SIG-M5 treated with dmso at 0.1 percent for 504 hours (cell line): ENCODE measurements around the gene BRSK2.
"Not testable (repeated sequence)": the region's sequence is repeated elsewhere in the genome, so short reads cannot be mapped to it uniquely, and the experiment has no call there.

ENCODE experiments used
- DNase-seq: peaks from one replicate; lab custom pipeline; 2025; ENCODE audit not compliant: unreplicated experiment; lab: John Stamatoyannopoulos, UW

BRSK2 gene

GRCh38 chr11:1407668-1408067 is 17.9 kb downstream of the BRSK2 start:
- DNase-seq = no peak

GRCh38 chr11:1408346-1408745 is 18.6 kb downstream of the BRSK2 start:
- no peak for DNase-seq

- no peak for DNase-seq
Measured at GRCh38 chr11:1409108-1409851, 19.5 kb downstream of the BRSK2 start.

- DNase-seq = not testable (repeated sequence)
Measured at GRCh38 chr11:1409852-1410125, 20.1 kb downstream of the BRSK2 start.

- no peak for DNase-seq
Measured at GRCh38 chr11:1410366-1411291, 20.9 kb downstream of the BRSK2 start.

- no peak for DNase-seq
Measured at GRCh38 chr11:1411301-1411700, 21.6 kb downstream of the BRSK2 start.

- DNase-seq = not testable (repeated sequence)
Measured at GRCh38 chr11:1411739-1412138, 22.0 kb downstream of the BRSK2 start.

GRCh38 chr11:1412377-1413095 is 22.8 kb downstream of the BRSK2 start:
- DNase-seq = no peak

- no peak for DNase-seq
Measured at GRCh38 chr11:1414650-1415049, 24.9 kb downstream of the BRSK2 start.

- no peak for DNase-seq
Measured at GRCh38 chr11:1415631-1416030, 25.9 kb downstream of the BRSK2 start.

- not testable (repeated sequence) for DNase-seq
Measured at GRCh38 chr11:1418192-1418795, 28.6 kb downstream of the BRSK2 start.

- DNase-seq = no peak
Measured at GRCh38 chr11:1419811-1420210, 30.1 kb downstream of the BRSK2 start.

- DNase-seq = no peak
Measured at GRCh38 chr11:1421291-1421690, 31.6 kb downstream of the BRSK2 start.

- no peak for DNase-seq
Measured at GRCh38 chr11:1422481-1422880, 32.7 kb downstream of the BRSK2 start.

- DNase-seq = no peak
Measured at GRCh38 chr11:1422981-1423380, 33.2 kb downstream of the BRSK2 start.

- DNase-seq = not testable (repeated sequence)
Measured at GRCh38 chr11:1423406-1423805, 33.7 kb downstream of the BRSK2 start.

GRCh38 chr11:1425006-1425405 is 35.3 kb downstream of the BRSK2 start:
- DNase-seq = no peak

GRCh38 chr11:1425439-1425838 is 35.7 kb downstream of the BRSK2 start:
- DNase-seq = no peak

GRCh38 chr11:1428762-1429316 is 39.1 kb downstream of the BRSK2 start:
- DNase-seq = no peak

GRCh38 chr11:1433568-1433967 is 43.8 kb downstream of the BRSK2 start:
- no peak for DNase-seq
